GM10266 (cell line): Measurements from ENCODE around the gene TRPT1.

Experiments used
- DNase-seq: peaks from one replicate; pipeline ENCODE4 v3.0.0; 2012; ENCODE audit errors: extremely low spot score
- CTCF ChIP-seq: IDR thresholded peaks from 2 replicates; pipeline ENCODE4 v1.5.1; 2012; ENCODE audit warnings: mild to moderate bottlenecking, low read depth; ENCODE audit not compliant: control insufficient read depth, insufficient read depth; ENCODE audit errors: missing control alignments

TRPT1 gene

GRCh38 chr11:64256300-64256699 is 30.3 kb upstream of the TRPT1 start:
- TF ChIP-seq CTCF: no peak

GRCh38 chr11:64255135-64256128 is 29.4 kb upstream of the TRPT1 start:
- no peak for DNase-seq
- no peak for TF ChIP-seq CTCF

More at GRCh38 chr11:64256300-64256699, 30.3 kb upstream of the TRPT1 start:
- no peak for DNase-seq

GRCh38 chr11:64254326-64254725 is 28.3 kb upstream of the TRPT1 start:
- no peak for TF ChIP-seq CTCF
- DNase-seq: no peak

- TF ChIP-seq CTCF: no peak
Measured at GRCh38 chr11:64253481-64253880, 27.5 kb upstream of the TRPT1 start.

GRCh38 chr11:64253043-64253442 is 27.1 kb upstream of the TRPT1 start:
- DNase-seq: no peak
- TF ChIP-seq CTCF: no peak

More at GRCh38 chr11:64253481-64253880, 27.5 kb upstream of the TRPT1 start:
- no peak for DNase-seq

GRCh38 chr11:64252003-64252872 is 26.3 kb upstream of the TRPT1 start:
- TF ChIP-seq CTCF: peak; percentile 31
- DNase-seq: peak; percentile 64

- no peak for TF ChIP-seq CTCF
- DNase-seq: no peak
Measured at GRCh38 chr11:64251753-64252002, 25.7 kb upstream of the TRPT1 start.
